Suprapubic skin (tissue), 2 donors: ENCODE measurements around the gene DENND1C.

ENCODE experiments used
- EP300 ChIP-seq: sonication (generic); formaldehyde crosslinking; IDR thresholded peaks from one replicate; pipeline ENCODE4 v1.6.1; 2017; ENCODE audit warnings: antibody characterized with exemption
- POLR2A ChIP-seq, 2 donors: fragments of 450-650 bp; IDR thresholded peaks; one replicate each; pipeline ENCODE4 v1.6.1; 2017; ENCODE audit warnings: antibody characterized with exemption in 2 of 2, mild to moderate bottlenecking in 2 of 2, moderate library complexity in 2 of 2

GRCh38 chr19:6529937-6530385, 48.4 kb upstream of the DENND1C start:
- TF ChIP-seq EP300 (no peak), POLR2A (IDR thresholded peaks at IDR 0.05) (no peak)
